Type B pancreatic cell (in vitro differentiated cells): Measurements from ENCODE around the gene CDX1. TPM values are rescaled to one million over a fixed set of nuclear protein-coding genes. Genes with fewer than 3 reads are reported as not detected.
"Not testable (repeated sequence)": the region's sequence is repeated elsewhere in the genome, so short reads cannot be mapped to it uniquely, and the experiment has no call there.

ENCODE experiments used
- DNase-seq: peaks from one replicate; pipeline ENCODE4 v3.0.0; 2021; ENCODE audit warnings: mixed read lengths; ENCODE audit not compliant: unreplicated experiment; ENCODE audit errors: extremely low spot score
- H3K27ac Mint-ChIP-seq: 2 replicates; pipeline ENCODE4 v1.8.0; 2021; ENCODE audit warnings: mild to moderate bottlenecking, mixed read lengths
- H3K27me3 Mint-ChIP-seq: 2 replicates; pipeline ENCODE4 v1.8.0; 2021; ENCODE audit warnings: mixed read lengths
- H3K36me3 Mint-ChIP-seq: 2 replicates; pipeline ENCODE4 v1.8.0; 2021; ENCODE audit warnings: mixed read lengths
- H3K4me1 Mint-ChIP-seq: one replicate; pipeline ENCODE4 v1.8.0; 2021; ENCODE audit warnings: mixed read lengths; ENCODE audit not compliant: unreplicated experiment
- H3K4me3 Mint-ChIP-seq: 2 replicates; pipeline ENCODE4 v1.8.0; 2021; ENCODE audit warnings: mild to moderate bottlenecking, mixed read lengths
- H3K9me3 Mint-ChIP-seq: 2 replicates; pipeline ENCODE4 v1.8.0; 2021; ENCODE audit warnings: mixed read lengths
- total RNA-seq: library from RNA; stranded (reverse); gene quantifications from 2 replicates; pipeline ENCODE4 v1.2.1, GENCODE V29; 2021; ENCODE audit warnings: low replicate concordance
- TF ChIP-seq, protein P1 (sequence below): fragments of 200-600 bp; sonication (generic); conservative IDR thresholded peaks from 2 replicates; pipeline ENCODE4 v1.5.0; 2021; ENCODE audit warnings: antibody characterized with exemption, mild to moderate bottlenecking

CDX1 gene
- total RNA-seq, 1 donor from 2014 or later, result 5.0 TPM

GRCh38 chr5:150224483-150225027 is 58.0 kb downstream of the CDX1 start:
- Mint-ChIP-seq H3K27ac (no peak overlapping the region), H3K27me3 (peaks cover 6% of the 10 kb centered on the region)

GRCh38 chr5:150227036-150227435 is 60.5 kb downstream of the CDX1 start:
- Mint-ChIP-seq H3K27me3 (no peaks in the 10 kb centered on the region), H3K27ac (no peak overlapping the region), H3K9me3 (no peaks in the 10 kb centered on the region), H3K36me3 (no peaks in the 10 kb centered on the region), H3K4me3 (no peak overlapping the region), H3K4me1 (no peaks in the 10 kb centered on the region)
- TF ChIP-seq, protein P1, sequence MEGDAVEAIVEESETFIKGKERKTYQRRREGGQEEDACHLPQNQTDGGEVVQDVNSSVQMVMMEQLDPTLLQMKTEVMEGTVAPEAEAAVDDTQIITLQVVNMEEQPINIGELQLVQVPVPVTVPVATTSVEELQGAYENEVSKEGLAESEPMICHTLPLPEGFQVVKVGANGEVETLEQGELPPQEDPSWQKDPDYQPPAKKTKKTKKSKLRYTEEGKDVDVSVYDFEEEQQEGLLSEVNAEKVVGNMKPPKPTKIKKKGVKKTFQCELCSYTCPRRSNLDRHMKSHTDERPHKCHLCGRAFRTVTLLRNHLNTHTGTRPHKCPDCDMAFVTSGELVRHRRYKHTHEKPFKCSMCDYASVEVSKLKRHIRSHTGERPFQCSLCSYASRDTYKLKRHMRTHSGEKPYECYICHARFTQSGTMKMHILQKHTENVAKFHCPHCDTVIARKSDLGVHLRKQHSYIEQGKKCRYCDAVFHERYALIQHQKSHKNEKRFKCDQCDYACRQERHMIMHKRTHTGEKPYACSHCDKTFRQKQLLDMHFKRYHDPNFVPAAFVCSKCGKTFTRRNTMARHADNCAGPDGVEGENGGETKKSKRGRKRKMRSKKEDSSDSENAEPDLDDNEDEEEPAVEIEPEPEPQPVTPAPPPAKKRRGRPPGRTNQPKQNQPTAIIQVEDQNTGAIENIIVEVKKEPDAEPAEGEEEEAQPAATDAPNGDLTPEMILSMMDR, result no peak
- DNase-seq, result no peak

More at GRCh38 chr5:150224483-150225027, 58.0 kb downstream of the CDX1 start:
- TF ChIP-seq, protein P1, result no peak
- no peaks in the 10 kb centered on the region for H3K9me3 Mint-ChIP-seq
- no peaks in the 10 kb centered on the region for H3K4me1 Mint-ChIP-seq
- no peak overlapping the region for H3K4me3 Mint-ChIP-seq
- no peaks in the 10 kb centered on the region for H3K36me3 Mint-ChIP-seq
- DNase-seq, result no peak

- H3K27ac Mint-ChIP-seq, result no peak overlapping the region
- DNase-seq, result no peak
- no peak overlapping the region for H3K4me3 Mint-ChIP-seq
- H3K36me3 Mint-ChIP-seq, result no peaks in the 10 kb centered on the region
- no peaks in the 10 kb centered on the region for H3K27me3 Mint-ChIP-seq
- no peaks in the 10 kb centered on the region for H3K4me1 Mint-ChIP-seq
- H3K9me3 Mint-ChIP-seq, result no peaks in the 10 kb centered on the region
- TF ChIP-seq, protein P1, result no peak
Measured at GRCh38 chr5:150227606-150228273, 61.2 kb downstream of the CDX1 start.

DNA sequence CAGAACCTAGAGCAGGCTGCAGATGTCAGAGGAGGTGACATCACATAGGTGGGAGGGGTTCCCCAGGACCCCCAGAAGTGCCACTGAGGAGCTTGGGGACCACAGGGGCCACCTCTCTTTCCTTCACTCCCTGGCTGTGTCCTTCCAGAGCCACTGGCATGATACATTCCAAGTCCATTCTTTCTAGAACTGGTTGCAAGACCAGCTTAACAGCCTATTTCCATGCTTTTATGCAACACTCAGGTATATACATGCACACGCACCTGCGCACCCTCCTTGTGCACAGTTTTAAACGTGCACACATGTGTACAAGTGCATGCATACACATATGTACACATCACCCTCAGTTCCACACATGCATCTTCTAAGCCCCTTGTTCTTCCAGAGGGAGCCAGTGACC is 63.0 kb downstream of the CDX1 start:
- no peaks in the 10 kb centered on the region for H3K36me3 Mint-ChIP-seq
- H3K27me3 Mint-ChIP-seq, result no peaks in the 10 kb centered on the region
- no peak overlapping the region for H3K4me3 Mint-ChIP-seq
- TF ChIP-seq, protein P1, result no peak
- no peak overlapping the region for H3K27ac Mint-ChIP-seq
- no peaks in the 10 kb centered on the region for H3K9me3 Mint-ChIP-seq
- DNase-seq, result no peak
- peaks cover 2% of the 10 kb centered on the region for H3K4me1 Mint-ChIP-seq

- TF ChIP-seq, protein P1, result no peak
- Mint-ChIP-seq H3K27ac (no peak overlapping the region), H3K4me1 (peaks cover 13% of the 10 kb centered on the region), H3K27me3 (no peaks in the 10 kb centered on the region), H3K9me3 (no peaks in the 10 kb centered on the region), H3K36me3 (no peaks in the 10 kb centered on the region), H3K4me3 (no peak overlapping the region)
- no peak for DNase-seq
Measured at GRCh38 chr5:150230842-150231241, 64.3 kb downstream of the CDX1 start.

DNA sequence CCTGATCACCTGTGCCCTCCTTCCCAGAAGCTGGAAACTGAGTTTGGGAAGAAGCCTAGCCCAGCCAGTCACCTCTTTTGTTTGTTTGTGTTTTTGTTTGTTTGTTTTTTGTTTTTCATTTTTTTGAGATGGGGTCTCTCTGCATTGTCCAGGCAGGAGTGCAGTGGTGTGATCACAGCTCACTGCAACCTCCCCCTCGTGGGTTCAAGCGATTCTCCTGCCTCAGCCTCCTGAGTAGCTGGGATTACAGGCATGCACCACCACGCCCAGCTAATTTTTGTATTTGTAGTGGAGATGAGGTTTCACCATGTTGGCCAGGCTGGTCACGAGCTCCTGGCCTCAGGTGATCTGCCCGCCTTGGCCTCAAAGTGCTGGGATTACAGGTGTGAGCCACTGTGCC is 67.1 kb downstream of the CDX1 start:
- peaks cover 13% of the 10 kb centered on the region for H3K4me1 Mint-ChIP-seq
- H3K27me3 Mint-ChIP-seq, H3K9me3 Mint-ChIP-seq, H3K4me3 Mint-ChIP-seq, H3K36me3 Mint-ChIP-seq, H3K27ac Mint-ChIP-seq, DNase-seq: not testable (repeated sequence)

Other genes with a start within 250 kb of the CDX1 start
- not detected in 2 replicates for gene PDE6A, start 222.0 kb upstream of the CDX1 start, total RNA-seq
- gene SLC26A2, start 206.0 kb upstream of the CDX1 start, total RNA-seq, result 7.8 and 17.4 TPM in 2 replicates
- gene TIGD6, start 166.1 kb upstream of the CDX1 start, total RNA-seq, result 4.9 and 5.5 TPM in 2 replicates
- 36.3 and 40.5 TPM in 2 replicates for gene HMGXB3, start 166.0 kb upstream of the CDX1 start, total RNA-seq
- 1.6 and 4.0 TPM in 2 replicates for gene CSF1R, start 80.2 kb upstream of the CDX1 start, total RNA-seq
- 3.3 and 74.8 TPM in 2 replicates for gene PDGFRB, start 10.9 kb upstream of the CDX1 start, total RNA-seq
- gene SLC6A7, start 23.3 kb downstream of the CDX1 start, total RNA-seq, result 0.10 and 0.38 TPM in 2 replicates
- gene CAMK2A, start 123.0 kb downstream of the CDX1 start, total RNA-seq, result 0.26 and 3.7 TPM in 2 replicates
- 1.4 and 4.6 TPM in 2 replicates for gene ARSI, start 136.1 kb downstream of the CDX1 start, total RNA-seq
- 42.6 and 65.3 TPM in 2 replicates for gene TCOF1, start 190.9 kb downstream of the CDX1 start, total RNA-seq
- gene CD74, start 246.1 kb downstream of the CDX1 start, total RNA-seq, result 24.9 and 37.2 TPM in 2 replicates